HCT116 (cell line): ENCODE measurements around the gene GPR63. TPM values are rescaled to one million over a fixed set of nuclear protein-coding genes. Genes with fewer than 3 reads are reported as not detected.
"Not testable (repeated sequence)": the region's sequence is repeated elsewhere in the genome, so short reads cannot be mapped to it uniquely, and the experiment has no call there.

Source experiments
- ATAC-seq: fragments of 200-7000 bp; cut with Tn5 transposase; 2 replicates; pipeline ENCODE4 v1.9.1; 2020; ENCODE audit warnings: mild to moderate bottlenecking, moderate library complexity
- BruUV-seq: library from RNA; stranded (reverse); fragments of 400-500 nt; replicated peaks from 2 replicates; lab custom pipeline; 2021; lab: Mats Ljungman, UMichigan
- CTCF ChIA-PET: fragments of 300-600 bp; sonication (Branson Sonifier 250); formaldehyde crosslinking; loops from one replicate; lab custom pipeline; 2021; ENCODE audit warnings: antibody characterized with exemption; lab: Charles Lee
- POLR2A ChIA-PET: fragments of 300-600, 350-600 bp; sonication (Branson Sonifier 250); formaldehyde crosslinking; loops from one replicate; lab custom pipeline; 2021; ENCODE audit warnings: antibody characterized with exemption; lab: Charles Lee
- RAD21 ChIA-PET, 2 experiments: fragments of 300-600 bp; sonication (Branson Sonifier 250); formaldehyde crosslinking; loops; one replicate each; lab custom pipeline; 2023; ENCODE audit warnings: low total read pairs in 2 of 2; ENCODE audit not compliant: uncharacterized antibody in 2 of 2, unreplicated experiment in 2 of 2, low non-redundant PET in 1 of 2; lab: Charles Lee
- DNase-seq: peaks from one replicate; pipeline ENCODE4 v3.0.0-alpha.2; 2010; ENCODE audit warnings: low read depth, low spot score
- H2AFZ ChIP-seq: fragments of 200-600 bp; shearing (Covaris generic), sonication (generic); 2 replicates; pipeline ENCODE4 v1.6.1; 2017; ENCODE audit warnings: low read depth, mixed run types, mixed read lengths, antibody characterized with exemption, low read length; ENCODE audit not compliant: poor library complexity, severe bottlenecking
- H3K27ac ChIP-seq: 2 replicates; pipeline ENCODE4 v1.5.1; 2012; ENCODE audit warnings: low read depth, low read length
- H3K27me3 ChIP-seq: fragments of 200-600 bp; sonication (generic); 2 replicates; pipeline ENCODE4 v1.6.1; 2016; ENCODE audit warnings: mixed run types, low read length, mixed read lengths; ENCODE audit not compliant: insufficient read depth
- H3K36me3 ChIP-seq, 2 experiments: fragments of 200-500 bp in 1 of 2; fragments of 200-600 bp in 1 of 2; sonication (Bioruptor generic) in 1 of 2; sonication (generic) in 1 of 2; 2 replicates each; pipeline versions ENCODE4 v1.5.1 to v1.6.1; 2014 to 2016; ENCODE audit warnings: low read length in 2 of 2, inconsistent platforms in 1 of 2, mixed read lengths in 1 of 2, mixed run types in 1 of 2; ENCODE audit not compliant: insufficient read depth in 2 of 2, control insufficient read depth in 1 of 2
- H3K4me1 ChIP-seq, 2 experiments: fragments of 200-600 bp in 1 of 2; sonication (generic) in 1 of 2; 2 replicates each; pipeline versions ENCODE4 v1.5.1 to v1.6.1; 2012 to 2017; ENCODE audit warnings: low read length in 2 of 2, inconsistent platforms in 1 of 2, mild to moderate bottlenecking in 1 of 2, mixed read lengths in 1 of 2, mixed run types in 1 of 2, moderate library complexity in 1 of 2; ENCODE audit not compliant: insufficient read depth in 2 of 2, control insufficient read depth in 1 of 2
- H3K4me2 ChIP-seq: fragments of 200-600 bp; sonication (generic); 2 replicates; pipeline ENCODE4 v1.6.1; 2017; ENCODE audit warnings: mixed run types, low read length, mixed read lengths
- H3K4me3 ChIP-seq, 2 experiments: fragments of 200-600 bp in 1 of 2; sonication (generic) in 1 of 2; replicated peaks in 1 of 2; 2 replicates each; pipeline ENCODE4 v1.5.1; 2011 to 2016; ENCODE audit warnings: low read length in 2 of 2, control low read depth in 1 of 2, low read depth in 1 of 2, mild to moderate bottlenecking in 1 of 2, mixed read lengths in 1 of 2, mixed run types in 1 of 2
- H3K79me2 ChIP-seq: fragments of 200-600 bp; sonication (generic); 2 replicates; pipeline ENCODE4 v1.6.1; 2017; ENCODE audit warnings: mild to moderate bottlenecking, mixed run types, low read length, moderate library complexity, mixed read lengths; ENCODE audit not compliant: insufficient read depth
- H3K9ac ChIP-seq: fragments of 200-600 bp; sonication (generic); 2 replicates; pipeline ENCODE4 v1.6.1; 2016; ENCODE audit warnings: low read length, mixed read lengths
- H3K9me2 ChIP-seq: fragments of 200-600 bp; sonication (generic), shearing (Covaris generic); 2 replicates; pipeline ENCODE4 v1.6.1; 2017; ENCODE audit warnings: mixed run types, mild to moderate bottlenecking, moderate library complexity; ENCODE audit not compliant: insufficient read depth
- H3K9me3 ChIP-seq, 2 experiments: fragments of 200-500 bp in 1 of 2; fragments of 200-600 bp in 1 of 2; sonication (Bioruptor generic) in 1 of 2; sonication (generic) in 1 of 2; 2 replicates each; pipeline ENCODE4 v1.6.1; 2014 to 2017; ENCODE audit warnings: low read length in 2 of 2, mixed read lengths in 2 of 2, inconsistent platforms in 1 of 2, low read depth in 1 of 2, mild to moderate bottlenecking in 1 of 2, mixed run types in 1 of 2, moderate library complexity in 1 of 2; ENCODE audit not compliant: control insufficient read depth in 1 of 2, insufficient read depth in 1 of 2
- H4K20me1 ChIP-seq: fragments of 200-600 bp; sonication (generic), shearing (Covaris generic); 2 replicates; pipeline ENCODE4 v1.6.1; 2017; ENCODE audit warnings: mixed run types, mild to moderate bottlenecking, moderate library complexity; ENCODE audit not compliant: insufficient read depth
- CBX3 ChIP-seq: IDR thresholded peaks from 2 replicates; pipeline ENCODE4 v1.6.1; 2012; ENCODE audit warnings: low read depth
- EGR1 ChIP-seq: IDR thresholded peaks from 2 replicates; pipeline ENCODE4 v1.6.1; 2012; ENCODE audit warnings: low read depth
- ELF1 ChIP-seq: IDR thresholded peaks from 2 replicates; pipeline ENCODE4 v1.6.1; 2012; ENCODE audit warnings: low read depth, borderline replicate concordance
- RAD21 ChIP-seq: IDR thresholded peaks from 2 replicates; pipeline ENCODE4 v1.6.1; 2012; ENCODE audit warnings: low read depth, mild to moderate bottlenecking
- SIN3A ChIP-seq: IDR thresholded peaks from 2 replicates; pipeline ENCODE4 v1.6.1; 2012; ENCODE audit warnings: low read depth
- SP1 ChIP-seq: IDR thresholded peaks from 2 replicates; pipeline ENCODE4 v1.6.1; 2012; ENCODE audit warnings: low read depth
- SRF ChIP-seq: IDR thresholded peaks from 2 replicates; pipeline ENCODE4 v1.6.1; 2012; ENCODE audit warnings: low read depth
- TCF7L2 ChIP-seq: IDR thresholded peaks from 2 replicates; pipeline ENCODE4 v1.7.0; 2011; ENCODE audit warnings: borderline replicate concordance, inconsistent platforms; ENCODE audit not compliant: insufficient read depth, insufficient read length; ENCODE audit errors: extremely low read depth
- YY1 ChIP-seq: IDR thresholded peaks from 2 replicates; pipeline ENCODE4 v1.6.1; 2011; ENCODE audit warnings: low read length, low read depth, moderate library complexity, mild to moderate bottlenecking; ENCODE audit not compliant: insufficient replicate concordance; ENCODE audit errors: extremely low read depth
- ZFX ChIP-seq: fragments of 450-650 bp; IDR thresholded peaks from 2 replicates; pipeline ENCODE4 v1.6.1; 2017
- ZNF274 ChIP-seq: fragments of 200-500 bp; sonication (Bioruptor generic); IDR thresholded peaks from 2 replicates; pipeline ENCODE4 v1.6.1; 2014; ENCODE audit warnings: mild to moderate bottlenecking, low read depth, low read length, inconsistent platforms
- intact Hi-C: fragments of 100-400 bp; cut with micrococcal nuclease; formaldehyde crosslinking; loops from 2 replicates; pipeline ENCODE4 v1.10.0; 2022
- total RNA-seq: library from RNA; stranded (reverse); gene quantifications from one replicate; pipeline ENCODE4 v1.2.1, GENCODE V29; 2021; ENCODE audit not compliant: unreplicated experiment
- TF ChIP-seq, protein P1 (sequence below): IDR thresholded peaks from 2 replicates; pipeline ENCODE4 v1.6.1; 2011; ENCODE audit warnings: mild to moderate bottlenecking, low read length, moderate library complexity; ENCODE audit not compliant: insufficient replicate concordance; ENCODE audit errors: extremely low read depth
- TF ChIP-seq, protein P2 (sequence below): IDR thresholded peaks from 2 replicates; pipeline ENCODE4 v1.6.1; 2012

GPR63 gene
- total RNA-seq, 1 experiment from 2014 or later, result 3.5 TPM

DNA sequence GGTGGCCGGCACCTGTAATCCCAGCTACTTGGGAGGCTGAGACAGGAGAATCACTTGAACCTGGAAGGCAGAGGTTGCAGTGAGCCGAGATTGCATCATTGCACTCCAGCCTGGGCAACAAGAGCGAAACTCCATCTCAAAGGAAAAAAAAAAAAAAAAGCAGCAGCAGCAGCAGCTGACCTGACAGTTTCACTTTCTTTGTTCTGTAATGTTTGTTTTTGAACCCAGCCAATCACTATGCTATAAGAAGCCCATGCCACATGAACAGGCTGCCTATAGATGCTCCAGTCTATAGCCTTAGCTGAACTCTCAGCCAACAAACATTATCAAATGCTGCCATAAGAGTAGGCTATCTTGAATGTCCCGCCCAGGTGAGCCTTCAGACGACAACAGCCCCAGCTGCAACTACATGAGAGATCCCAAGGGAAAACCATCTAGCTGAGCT is 47.9 kb upstream of the GPR63 start:
- CTCF ChIA-PET, result interaction anchor here (2.0 kb wide), 1 partner anchor 13 kb away, joined by 7 read pairs; no protein-coding TSS in a partner anchor
- ATAC-seq, result not testable (repeated sequence)

DNA sequence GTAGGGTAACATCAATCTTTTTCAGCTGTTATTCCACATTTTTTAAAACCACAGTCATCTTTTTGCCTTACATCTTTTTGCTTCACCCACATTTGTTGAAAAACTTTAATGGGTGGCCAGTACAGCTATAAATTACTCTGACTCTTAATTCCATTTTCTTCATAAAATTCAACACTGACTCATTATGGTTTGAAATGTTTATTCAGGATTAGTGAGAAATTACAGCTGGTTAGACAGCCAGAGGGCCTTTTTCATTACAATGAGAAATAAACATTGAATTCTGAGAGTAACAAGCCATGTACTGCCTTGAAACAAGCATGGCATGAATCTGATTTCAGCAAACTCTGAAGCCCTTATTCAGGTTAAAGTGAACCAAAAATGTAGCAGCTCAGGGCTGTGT is 40.9 kb upstream of the GPR63 start:
- Histone ChIP-seq H3K9ac (no peak overlapping the region), H3K79me2 (no peaks in the 10 kb centered on the region), H3K36me3 (no peaks in the 10 kb centered on the region), H3K9me2 (no peaks in the 10 kb centered on the region), H3K9me3 (no peaks in the 10 kb centered on the region), H2AFZ (no peak overlapping the region), H3K4me2 (no peak overlapping the region), H3K4me3 (no peak overlapping the region), H3K27me3 (no peaks in the 10 kb centered on the region)
- no peak for DNase-seq
- POLR2A ChIA-PET, result no interaction called here
- TF ChIP-seq SRF (no peak), ZNF274 (no peak), SP1 (no peak), CBX3 (no peak), TCF7L2 (no peak), ZFX (no peak), YY1 (no peak), RAD21 (no peak), EGR1 (no peak), SIN3A (no peak), ELF1 (no peak)
- TF ChIP-seq, protein P1, sequence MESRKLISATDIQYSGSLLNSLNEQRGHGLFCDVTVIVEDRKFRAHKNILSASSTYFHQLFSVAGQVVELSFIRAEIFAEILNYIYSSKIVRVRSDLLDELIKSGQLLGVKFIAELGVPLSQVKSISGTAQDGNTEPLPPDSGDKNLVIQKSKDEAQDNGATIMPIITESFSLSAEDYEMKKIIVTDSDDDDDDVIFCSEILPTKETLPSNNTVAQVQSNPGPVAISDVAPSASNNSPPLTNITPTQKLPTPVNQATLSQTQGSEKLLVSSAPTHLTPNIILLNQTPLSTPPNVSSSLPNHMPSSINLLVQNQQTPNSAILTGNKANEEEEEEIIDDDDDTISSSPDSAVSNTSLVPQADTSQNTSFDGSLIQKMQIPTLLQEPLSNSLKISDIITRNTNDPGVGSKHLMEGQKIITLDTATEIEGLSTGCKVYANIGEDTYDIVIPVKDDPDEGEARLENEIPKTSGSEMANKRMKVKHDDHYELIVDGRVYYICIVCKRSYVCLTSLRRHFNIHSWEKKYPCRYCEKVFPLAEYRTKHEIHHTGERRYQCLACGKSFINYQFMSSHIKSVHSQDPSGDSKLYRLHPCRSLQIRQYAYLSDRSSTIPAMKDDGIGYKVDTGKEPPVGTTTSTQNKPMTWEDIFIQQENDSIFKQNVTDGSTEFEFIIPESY, result no peak
- TF ChIP-seq, protein P2, sequence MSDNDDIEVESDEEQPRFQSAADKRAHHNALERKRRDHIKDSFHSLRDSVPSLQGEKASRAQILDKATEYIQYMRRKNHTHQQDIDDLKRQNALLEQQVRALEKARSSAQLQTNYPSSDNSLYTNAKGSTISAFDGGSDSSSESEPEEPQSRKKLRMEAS, result no peak
- TF ChIP-seq, all 23 proteins: peak for 0
- ATAC-seq, result no peak
- H4K20me1 ChIP-seq, result no peaks in the 10 kb centered on the region
- CTCF ChIA-PET, result no interaction called here
- BruUV-seq, result no TSS peak
- no peak overlapping the region for H3K27ac ChIP-seq
- intact Hi-C loops, result no loop called here
- no peaks in the 10 kb centered on the region for H3K4me1 ChIP-seq
- RAD21 ChIA-PET, result no interaction called here

More for the DNA sequence above, 47.9 kb upstream of the GPR63 start:
- H3K9ac ChIP-seq, H2AFZ ChIP-seq, H3K9me3 ChIP-seq, H3K27ac ChIP-seq, RAD21 ChIA-PET, intact Hi-C loops, H4K20me1 ChIP-seq, H3K4me2 ChIP-seq, H3K9me2 ChIP-seq, BruUV-seq, H3K27me3 ChIP-seq, H3K36me3 ChIP-seq, H3K4me3 ChIP-seq, DNase-seq, POLR2A ChIA-PET, H3K4me1 ChIP-seq, H3K79me2 ChIP-seq: not testable (repeated sequence)
